Neutrophil (primary cell): ENCODE results near the gene TM7SF2.

Experiments
- H3K27ac ChIP-seq: fragments of 200-600 bp; sonication (generic); 2 replicates; pipeline ENCODE4 v1.5.1; 2016; ENCODE audit warnings: mild to moderate bottlenecking, moderate library complexity
- H3K27me3 ChIP-seq: fragments of 200-600 bp; sonication (generic); 2 replicates; pipeline ENCODE4 v1.6.0; 2016; ENCODE audit warnings: mild to moderate bottlenecking
- H3K36me3 ChIP-seq: fragments of 200-600 bp; sonication (generic); 2 replicates; pipeline ENCODE4 v1.5.1; 2017
- H3K4me1 ChIP-seq, 2 experiments: fragments of 200-600 bp in 1 of 2; sonication (generic) in 1 of 2; 1 replicate in 1 of 2; 2 replicates in 1 of 2; pipeline versions ENCODE4 v1.5.1 to v1.6.1; 2013 to 2016; ENCODE audit warnings: low read depth in 1 of 2, low read length in 1 of 2, mild to moderate bottlenecking in 1 of 2, moderate library complexity in 1 of 2; ENCODE audit not compliant: control insufficient read depth in 1 of 2, insufficient read depth in 1 of 2
- H3K4me3 ChIP-seq, 2 experiments: fragments of 200-600 bp in 1 of 2; sonication (generic) in 1 of 2; 1 replicate in 1 of 2; 2 replicates in 1 of 2; pipeline ENCODE4 v1.5.1; 2013 to 2016; ENCODE audit warnings: low read depth in 1 of 2, low read length in 1 of 2, mild to moderate bottlenecking in 1 of 2, moderate library complexity in 1 of 2
- H3K9me3 ChIP-seq: fragments of 200-600 bp; sonication (generic); 2 replicates; pipeline ENCODE4 v1.5.1; 2016
- TF ChIP-seq, protein P1 (sequence below): fragments of 200-600 bp; sonication (generic); IDR thresholded peaks from 2 replicates; pipeline ENCODE4 v1.5.1; 2016; ENCODE audit warnings: antibody characterized with exemption

Gene TM7SF2

DNA sequence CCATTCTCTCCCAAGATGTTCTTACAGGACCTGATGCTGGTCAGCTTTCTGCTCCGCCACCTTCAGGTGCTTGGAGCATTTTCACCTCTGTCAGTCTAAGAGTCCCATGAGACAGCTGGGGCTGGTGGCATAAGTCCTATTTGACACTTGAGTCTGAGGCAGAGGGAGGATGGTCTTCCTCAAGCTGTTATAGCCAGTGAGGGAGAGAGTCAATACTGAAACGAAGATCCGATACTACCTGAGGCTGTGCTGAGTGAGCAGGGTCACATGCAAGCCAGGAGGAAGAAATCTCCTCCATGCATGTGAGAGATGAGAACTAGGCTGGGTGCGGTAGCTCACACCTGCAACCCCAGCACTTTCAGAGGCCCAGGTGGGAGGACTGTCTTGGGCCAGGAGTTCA lies 22.1 kb upstream of the TM7SF2 start:
- Histone ChIP-seq H3K4me3 (no peak overlapping the region), H3K4me1 (peaks cover 7 to 11% of the 10 kb centered on the region in 2 experiments), H3K27ac (no peak overlapping the region), H3K9me3 (no peaks in the 10 kb centered on the region), H3K36me3 (peaks cover 51% of the 10 kb centered on the region), H3K27me3 (no peaks in the 10 kb centered on the region)
- TF ChIP-seq, protein P1, sequence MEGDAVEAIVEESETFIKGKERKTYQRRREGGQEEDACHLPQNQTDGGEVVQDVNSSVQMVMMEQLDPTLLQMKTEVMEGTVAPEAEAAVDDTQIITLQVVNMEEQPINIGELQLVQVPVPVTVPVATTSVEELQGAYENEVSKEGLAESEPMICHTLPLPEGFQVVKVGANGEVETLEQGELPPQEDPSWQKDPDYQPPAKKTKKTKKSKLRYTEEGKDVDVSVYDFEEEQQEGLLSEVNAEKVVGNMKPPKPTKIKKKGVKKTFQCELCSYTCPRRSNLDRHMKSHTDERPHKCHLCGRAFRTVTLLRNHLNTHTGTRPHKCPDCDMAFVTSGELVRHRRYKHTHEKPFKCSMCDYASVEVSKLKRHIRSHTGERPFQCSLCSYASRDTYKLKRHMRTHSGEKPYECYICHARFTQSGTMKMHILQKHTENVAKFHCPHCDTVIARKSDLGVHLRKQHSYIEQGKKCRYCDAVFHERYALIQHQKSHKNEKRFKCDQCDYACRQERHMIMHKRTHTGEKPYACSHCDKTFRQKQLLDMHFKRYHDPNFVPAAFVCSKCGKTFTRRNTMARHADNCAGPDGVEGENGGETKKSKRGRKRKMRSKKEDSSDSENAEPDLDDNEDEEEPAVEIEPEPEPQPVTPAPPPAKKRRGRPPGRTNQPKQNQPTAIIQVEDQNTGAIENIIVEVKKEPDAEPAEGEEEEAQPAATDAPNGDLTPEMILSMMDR, result no peak

GRCh38 chr11:65090628-65091027 lies 21.0 kb upstream of the TM7SF2 start:
- no peaks in the 10 kb centered on the region for H3K9me3 ChIP-seq
- H3K4me3 ChIP-seq, result no peak overlapping the region
- H3K36me3 ChIP-seq, result peaks cover 44% of the 10 kb centered on the region
- H3K27me3 ChIP-seq, result no peaks in the 10 kb centered on the region
- TF ChIP-seq, protein P1, result no peak
- H3K27ac ChIP-seq, result no peak overlapping the region
- H3K4me1 ChIP-seq, result peaks cover under 1 to 5% of the 10 kb centered on the region in 2 experiments

GRCh38 chr11:65095427-65095826 lies 16.2 kb upstream of the TM7SF2 start:
- H3K4me3 ChIP-seq, result peak overlapping the region; percentile 72 to 89
- H3K4me1 ChIP-seq, result peaks cover 10 to 15% of the 10 kb centered on the region in 2 experiments
- H3K9me3 ChIP-seq, result no peaks in the 10 kb centered on the region
- TF ChIP-seq, protein P1, result no peak
- H3K27ac ChIP-seq, result peak overlapping the region; percentile 96
- no peaks in the 10 kb centered on the region for H3K36me3 ChIP-seq
- H3K27me3 ChIP-seq, result no peaks in the 10 kb centered on the region

GRCh38 chr11:65095974-65096806 lies 15.5 kb upstream of the TM7SF2 start, which contains the start of gene VPS51:
VPS51 (plus strand) TSS chr11:65096214; CDS start chr11:65096251, 37 bp downstream.
- Histone ChIP-seq H3K27me3 (no peaks in the 10 kb centered on the region), H3K36me3 (no peaks in the 10 kb centered on the region), H3K4me3 (peak within 1 kb of the TSS; percentile 72 to 89), H3K4me1 (peaks cover 10 to 15% of the 10 kb centered on the region in 2 experiments), H3K9me3 (no peaks in the 10 kb centered on the region), H3K27ac (peak within 1 kb of the TSS; percentile 96)
- TF ChIP-seq, protein P1, result no peak

DNA sequence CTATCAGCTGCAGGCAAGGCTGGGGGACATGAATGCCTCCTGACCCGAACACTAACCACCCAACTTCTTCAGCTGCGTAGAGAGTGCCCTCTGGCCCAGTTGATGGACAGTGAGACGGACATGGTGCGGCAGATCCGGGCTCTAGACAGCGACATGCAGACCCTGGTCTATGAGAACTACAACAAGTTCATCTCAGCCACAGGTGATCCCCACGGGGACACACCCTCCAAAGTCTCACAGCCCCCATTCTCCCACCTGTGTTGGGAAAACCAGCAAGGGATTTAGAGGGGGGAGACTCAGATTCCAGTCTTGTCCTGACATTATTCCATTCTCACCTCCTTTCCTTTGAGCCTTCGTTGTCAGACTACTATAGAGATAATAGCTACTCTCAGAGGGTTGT lies 14.7 kb upstream of the TM7SF2 start:
- peaks cover 10 to 15% of the 10 kb centered on the region in 2 experiments for H3K4me1 ChIP-seq
- H3K36me3 ChIP-seq, result no peaks in the 10 kb centered on the region
- no peaks in the 10 kb centered on the region for H3K27me3 ChIP-seq
- no peaks in the 10 kb centered on the region for H3K9me3 ChIP-seq
- H3K27ac ChIP-seq, result peak overlapping the region; percentile 96
- H3K4me3 ChIP-seq, result peak overlapping the region; percentile 72 to 89
- TF ChIP-seq, protein P1, result no peak
